SIG-M5 treated with dmso at 0.1 percent for 504 hours (cell line): ENCODE measurements around the gene MMP14.
"Not testable (repeated sequence)": the region's sequence is repeated elsewhere in the genome, so short reads cannot be mapped to it uniquely, and the experiment has no call there.

Experiments used
- DNase-seq: peaks from one replicate; lab custom pipeline; 2025; ENCODE audit not compliant: unreplicated experiment; lab: John Stamatoyannopoulos, UW

Gene MMP14

GRCh38 chr14:22836301-22837113 lies at the start of gene MMP14:
TSS of gene MMP14 (plus strand) at chr14:22836585. CDS start at chr14:22836818, 233 bp downstream.
- no peak for DNase-seq

DNA sequence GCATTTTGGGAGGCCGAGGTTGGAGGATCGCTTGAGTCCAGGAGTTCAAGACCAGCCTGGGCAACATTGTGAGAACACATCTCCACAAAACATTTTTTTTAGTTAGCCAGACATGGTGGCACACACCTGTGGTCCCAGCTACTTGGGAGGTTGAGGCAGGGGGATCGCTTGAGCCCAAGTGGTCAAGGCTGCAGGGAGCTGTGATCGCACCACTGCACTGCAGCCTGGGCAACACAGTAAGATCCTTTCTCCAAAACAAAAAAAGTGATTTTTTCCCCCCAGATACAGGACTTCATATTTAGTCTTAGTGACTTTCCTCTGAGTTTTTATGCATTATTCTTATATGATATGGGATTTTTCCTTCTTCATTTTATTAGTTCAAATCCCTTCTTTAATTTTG lies 49.7 kb upstream of the MMP14 start:
- DNase-seq, result no peak

GRCh38 chr14:22791301-22791700 lies 45.1 kb upstream of the MMP14 start:
- no peak for DNase-seq

DNA sequence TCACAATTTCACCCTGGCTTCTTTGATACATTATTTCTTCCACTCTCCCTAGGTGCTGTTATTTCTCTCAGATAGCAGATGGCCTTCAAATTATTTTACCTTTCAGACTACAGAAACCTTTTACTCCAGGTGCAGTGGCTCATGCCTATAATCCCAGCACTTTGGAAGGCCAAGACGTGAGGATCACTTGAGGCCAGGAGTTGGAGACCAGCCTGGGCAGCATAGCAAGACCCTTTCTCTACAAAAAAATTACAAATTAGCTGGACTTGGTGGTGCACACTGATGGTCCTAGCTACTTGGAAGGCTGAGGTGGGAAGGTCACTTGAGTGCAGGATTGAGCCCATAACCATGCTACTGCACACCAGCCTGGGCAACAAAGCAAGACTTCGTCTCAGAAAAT lies 44.2 kb upstream of the MMP14 start:
- no peak for DNase-seq

DNA sequence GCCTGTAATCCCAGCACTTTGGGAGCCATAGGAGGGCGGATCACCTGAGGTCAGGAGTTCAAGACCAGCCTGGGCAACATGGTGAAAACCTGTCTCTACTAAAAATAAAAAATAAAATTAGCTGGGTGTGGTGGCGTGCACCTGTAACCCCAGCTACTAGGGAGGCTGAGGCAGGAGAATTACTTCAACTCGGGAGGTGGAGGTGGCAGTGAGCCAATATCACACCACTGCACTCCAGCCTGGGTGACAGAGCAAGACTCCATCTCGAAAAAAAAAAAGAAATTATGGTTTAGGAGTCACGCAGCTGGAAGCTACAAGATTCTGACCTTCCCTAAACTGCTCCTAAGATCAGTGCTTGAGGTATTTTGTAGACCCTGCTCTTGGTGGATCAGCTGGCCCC lies 42.8 kb upstream of the MMP14 start:
- DNase-seq, result not testable (repeated sequence)

- DNase-seq, result no peak
These were observed 42.4 kb upstream of the MMP14 start for GRCh38 chr14:22793976-22794375.

DNA sequence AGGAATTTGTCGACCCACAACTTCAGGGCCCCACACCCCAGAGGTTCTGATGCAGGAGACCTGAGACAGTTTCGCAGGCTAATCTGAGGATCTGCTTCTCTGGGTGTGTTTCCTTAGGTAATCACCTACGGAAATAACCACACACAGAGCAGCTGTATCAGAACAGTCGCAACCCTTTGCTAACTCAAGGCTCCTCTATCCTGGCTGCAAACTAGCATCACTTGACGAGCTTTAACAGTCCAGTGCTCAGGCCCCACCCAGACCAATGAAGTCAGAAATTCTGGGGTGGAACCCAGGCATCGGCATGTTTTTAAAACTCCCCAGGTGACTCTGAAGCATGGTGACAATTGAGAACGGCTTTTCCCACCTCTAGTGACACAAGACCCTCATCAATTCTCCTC lies 41.8 kb upstream of the MMP14 start:
- no peak for DNase-seq

DNA sequence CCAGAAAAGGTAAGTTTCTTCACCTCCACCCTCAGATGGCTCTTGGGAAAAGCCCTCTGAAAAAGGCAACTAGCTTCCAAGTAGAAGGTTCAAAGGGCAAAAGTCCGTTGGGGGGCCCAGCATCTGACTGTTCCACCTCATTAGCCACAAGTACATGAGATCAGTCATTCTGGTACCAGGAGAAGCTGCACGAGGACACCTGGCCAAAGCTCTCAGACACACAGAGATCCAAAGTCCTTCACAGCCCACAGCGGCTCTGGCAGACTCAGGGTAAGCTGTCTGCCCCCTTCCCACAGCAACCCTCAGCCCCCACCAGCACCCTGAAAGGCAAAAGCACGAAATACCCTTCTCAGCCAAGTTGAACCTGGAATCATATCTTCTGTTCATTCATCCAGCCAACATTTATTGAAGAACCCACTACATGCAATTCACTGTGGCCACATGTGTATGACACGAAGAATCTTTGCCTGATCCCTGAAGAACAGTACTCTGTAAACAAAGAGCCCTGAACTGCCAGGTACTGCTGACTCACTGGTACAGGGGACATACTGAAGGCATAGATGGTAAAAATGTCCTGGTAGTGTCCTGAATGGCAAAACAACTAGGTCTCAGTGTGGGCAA lies 40.2 kb upstream of the MMP14 start:
- no peak for DNase-seq

DNA sequence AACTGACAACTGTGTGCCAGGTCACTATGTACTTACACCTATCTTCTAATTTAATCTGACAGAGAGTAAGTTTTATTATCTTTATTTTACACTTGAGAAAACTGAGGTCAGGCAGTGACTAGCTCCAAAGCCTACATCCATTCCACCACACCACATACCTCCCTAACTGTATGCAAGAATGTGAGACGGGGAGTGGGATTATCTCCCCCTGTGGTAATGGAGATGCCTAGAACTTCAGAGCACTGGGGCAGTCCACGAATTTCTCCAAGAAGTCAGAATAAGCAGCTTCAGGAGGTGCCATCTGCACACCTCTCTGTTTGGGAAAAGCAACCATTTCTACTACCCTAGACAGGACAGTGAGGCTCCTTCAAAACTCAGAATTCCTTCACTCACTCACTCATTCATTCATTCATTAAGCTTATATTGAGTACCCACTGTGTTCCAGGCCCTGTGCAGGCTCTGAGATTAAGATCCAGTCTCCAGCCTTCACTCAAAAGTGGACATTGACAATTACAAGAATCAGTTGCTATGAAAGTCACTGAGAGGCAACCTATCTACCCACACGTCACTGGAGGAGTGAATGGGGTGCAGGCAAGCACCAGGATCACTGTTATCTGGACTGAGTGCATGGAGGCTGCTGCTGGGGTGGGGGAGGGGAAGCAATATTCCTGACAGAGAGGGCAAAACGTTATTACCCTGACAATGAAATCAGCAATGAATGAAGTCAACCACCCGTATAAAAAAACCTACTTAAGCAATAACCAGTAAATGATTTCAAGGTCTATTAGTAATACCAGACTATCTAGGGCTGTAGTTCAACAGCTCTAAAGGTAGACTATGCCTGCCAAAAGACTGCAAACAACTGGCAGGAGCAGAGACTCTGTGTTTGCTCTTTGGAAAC lies 39.1 kb upstream of the MMP14 start:
- no peak for DNase-seq

DNA sequence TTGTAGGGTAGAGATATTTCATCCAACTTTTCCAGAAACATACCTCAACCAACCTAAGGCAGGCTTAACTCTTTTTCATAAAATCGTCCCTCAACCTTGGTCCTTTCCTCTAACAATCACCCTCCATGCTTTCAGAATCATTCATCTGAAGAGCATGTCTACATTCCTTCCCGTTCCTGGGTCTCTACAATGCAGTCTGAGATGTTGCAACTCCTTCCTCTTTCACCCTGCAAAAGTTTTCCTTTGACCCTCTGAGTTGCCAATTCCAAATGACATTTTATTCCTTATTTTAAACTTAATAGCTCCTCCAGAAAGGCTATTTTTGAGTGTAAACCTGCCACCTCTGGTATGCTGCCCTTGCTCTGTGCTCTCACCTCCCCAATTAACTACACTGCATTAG lies 37.9 kb upstream of the MMP14 start:
- DNase-seq, result peak; percentile 77

DNA sequence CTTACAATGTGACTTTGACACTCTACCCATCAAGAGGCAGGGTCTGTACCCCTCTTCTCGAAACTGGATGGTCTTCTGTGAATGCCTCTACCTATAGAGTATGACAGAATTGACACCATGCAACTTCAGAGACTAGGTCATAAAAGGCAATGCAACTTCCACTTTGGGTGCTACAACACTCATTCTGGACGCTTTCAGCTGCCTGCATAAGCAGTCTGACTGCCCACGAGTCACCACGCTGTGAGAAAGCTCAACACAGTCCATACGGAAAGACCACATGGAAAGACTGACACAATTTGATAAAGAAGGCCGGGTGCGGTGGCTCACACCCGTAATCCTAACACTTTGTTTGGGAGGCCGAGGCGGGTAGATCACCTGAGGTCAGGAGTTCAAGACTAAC lies 36.0 kb upstream of the MMP14 start:
- no peak for DNase-seq

- DNase-seq, result no peak
These were observed 34.7 kb upstream of the MMP14 start for GRCh38 chr14:22801716-22802115.

GRCh38 chr14:22802860-22803686 lies 33.3 kb upstream of the MMP14 start:
- no peak for DNase-seq

GRCh38 chr14:22803687-22803974 lies 32.8 kb upstream of the MMP14 start:
- DNase-seq, result no peak

DNA sequence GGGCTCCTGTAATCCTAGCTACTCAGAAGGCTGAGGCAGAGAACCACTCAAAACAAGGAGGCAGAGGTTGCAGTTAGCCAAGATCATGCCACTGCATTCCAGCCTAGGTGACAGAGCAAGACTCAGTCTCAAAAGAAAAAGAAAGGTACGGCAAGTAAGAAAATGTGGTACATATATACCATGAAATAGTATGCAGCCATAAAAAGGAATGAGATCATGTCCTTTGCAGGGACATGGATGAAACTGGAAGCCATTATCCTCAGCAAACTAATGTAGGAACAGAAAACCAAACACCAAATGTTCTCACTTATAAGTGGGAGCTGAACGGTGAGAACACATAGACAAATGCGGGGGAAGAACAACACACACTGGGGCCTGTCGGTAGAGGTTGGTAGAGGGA lies 31.1 kb upstream of the MMP14 start:
- not testable (repeated sequence) for DNase-seq

DNA sequence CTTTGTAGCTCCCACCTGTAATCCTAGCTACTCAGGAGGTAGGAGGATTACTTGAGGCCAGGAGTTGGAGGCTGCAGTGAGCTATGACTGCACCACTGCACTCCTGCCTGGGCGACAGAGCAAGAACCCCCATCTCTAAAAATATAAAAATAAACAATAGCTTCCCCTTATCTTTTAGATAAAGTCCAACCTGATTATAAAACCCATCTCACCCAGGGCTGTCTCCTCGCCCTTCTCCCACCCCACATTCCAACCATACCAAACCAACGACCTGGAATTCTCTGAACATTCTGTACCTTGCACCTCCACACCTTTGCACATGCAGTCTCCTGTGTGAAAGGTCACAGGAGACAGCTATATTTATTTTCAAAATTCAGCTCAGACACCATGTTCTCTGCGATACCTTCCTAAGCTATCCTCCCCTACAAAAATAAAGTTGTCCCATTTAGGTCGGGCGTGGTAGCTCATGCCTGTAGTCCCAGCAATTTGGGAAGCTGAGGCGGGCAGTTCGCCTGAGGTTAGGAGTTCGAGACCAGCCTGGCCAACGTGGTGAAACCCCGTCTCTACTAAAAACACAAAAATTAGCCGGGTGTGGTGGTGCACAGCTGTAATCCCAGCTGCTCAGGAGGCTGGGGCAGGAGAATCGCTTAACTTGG lies 28.8 kb upstream of the MMP14 start:
- DNase-seq, result no peak

DNA sequence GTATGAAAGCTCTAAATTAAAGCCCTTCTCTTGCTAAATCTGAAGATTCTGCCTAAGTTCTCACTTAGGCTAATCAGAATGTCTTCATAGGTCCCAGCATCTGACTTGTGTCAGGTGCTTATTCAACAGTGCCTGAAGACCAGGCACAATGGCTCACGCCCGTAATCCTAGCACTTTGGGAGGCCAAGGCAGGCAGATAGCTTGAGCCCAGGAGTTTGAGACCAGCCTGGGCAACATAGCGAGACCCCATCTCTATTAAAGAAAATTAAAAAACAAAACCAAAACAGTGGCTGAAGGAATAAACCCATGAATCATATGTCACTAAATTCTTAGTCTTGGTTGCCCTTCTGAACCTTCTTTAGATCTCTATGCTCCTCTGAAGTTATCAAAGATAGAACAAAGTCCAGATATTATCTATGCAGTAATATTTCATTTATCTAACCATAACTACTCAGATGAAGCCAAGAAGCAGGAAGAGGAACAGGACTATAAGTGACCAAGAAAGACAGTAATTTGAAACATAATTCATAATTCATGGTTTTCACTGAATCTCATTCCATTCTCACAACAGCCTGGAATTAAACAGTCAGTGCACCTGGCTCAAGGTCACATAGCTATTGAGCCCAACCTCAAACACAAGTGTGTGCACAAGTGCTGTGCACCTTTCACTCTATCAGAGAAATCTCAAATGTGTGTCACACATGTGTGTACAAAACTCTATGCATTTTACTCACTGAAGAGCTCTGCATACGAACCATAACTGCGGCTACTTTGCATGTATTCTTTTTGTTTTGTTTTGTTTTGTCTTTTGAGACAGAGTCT lies 27.8 kb upstream of the MMP14 start:
- no peak for DNase-seq

DNA sequence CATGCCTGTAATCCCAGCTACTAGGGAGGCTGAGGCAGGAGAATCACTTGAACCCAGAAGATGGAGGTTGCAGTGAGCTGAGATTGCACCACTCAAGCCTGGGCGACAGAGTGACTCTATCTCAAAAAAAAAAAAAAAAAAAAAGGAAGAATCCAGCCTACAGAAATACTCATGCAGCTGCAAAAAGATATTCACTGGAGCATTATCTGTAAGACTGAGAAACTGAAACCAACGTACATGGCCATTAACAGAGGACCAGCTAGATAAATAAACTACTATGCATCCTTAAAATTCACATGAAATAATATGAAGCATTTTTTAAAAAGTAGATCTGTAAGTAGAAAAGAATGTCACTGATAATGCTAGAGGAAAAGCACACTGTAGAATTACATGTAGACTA lies 24.7 kb upstream of the MMP14 start:
- DNase-seq, result no peak

DNA sequence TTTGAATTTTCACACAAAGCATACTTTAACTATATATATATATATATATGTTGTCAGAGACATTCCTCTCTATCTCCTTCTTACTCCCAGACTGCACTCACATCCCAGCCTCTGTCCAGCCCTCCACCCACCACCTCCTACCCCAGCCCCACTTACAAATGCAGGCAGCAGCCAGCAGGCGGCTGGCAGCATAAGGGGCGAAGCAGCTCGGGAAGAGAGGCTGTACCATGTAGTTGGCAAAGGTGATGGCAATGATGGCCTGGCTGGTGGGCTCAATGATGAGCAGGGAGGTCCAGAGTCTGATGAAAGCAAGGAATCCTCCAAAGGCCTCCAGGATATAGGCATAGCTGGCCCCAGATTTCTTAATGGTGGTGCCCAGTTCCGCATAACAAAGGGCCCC lies 23.6 kb upstream of the MMP14 start:
- DNase-seq, result no peak

DNA sequence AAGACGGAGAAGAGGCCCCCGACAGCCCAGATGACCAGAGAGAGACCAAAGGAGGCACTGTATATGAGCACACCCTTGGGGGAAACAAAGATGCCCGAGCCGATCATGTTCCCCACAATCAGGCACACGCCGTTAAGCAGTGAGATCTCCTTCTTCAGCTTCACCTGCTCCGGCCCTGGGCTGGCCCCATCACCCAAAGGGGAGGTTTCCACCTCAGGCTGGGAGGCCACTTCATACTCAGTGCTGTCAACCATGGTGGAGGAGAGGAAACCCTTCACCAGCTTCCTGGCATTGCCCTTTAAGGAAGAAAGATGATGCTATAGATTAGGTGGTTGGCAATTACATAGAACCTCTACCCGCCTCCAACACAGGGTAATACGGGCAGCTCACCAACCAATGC lies 23.2 kb upstream of the MMP14 start:
- no peak for DNase-seq
